NCI-H526 (cell line): Measurements from ENCODE around the gene RGL4.

Experiments
- DNase-seq, 2 experiments: peaks; one replicate each; lab custom pipeline; 2025; lab: John Stamatoyannopoulos, UW

RGL4 gene

DNA sequence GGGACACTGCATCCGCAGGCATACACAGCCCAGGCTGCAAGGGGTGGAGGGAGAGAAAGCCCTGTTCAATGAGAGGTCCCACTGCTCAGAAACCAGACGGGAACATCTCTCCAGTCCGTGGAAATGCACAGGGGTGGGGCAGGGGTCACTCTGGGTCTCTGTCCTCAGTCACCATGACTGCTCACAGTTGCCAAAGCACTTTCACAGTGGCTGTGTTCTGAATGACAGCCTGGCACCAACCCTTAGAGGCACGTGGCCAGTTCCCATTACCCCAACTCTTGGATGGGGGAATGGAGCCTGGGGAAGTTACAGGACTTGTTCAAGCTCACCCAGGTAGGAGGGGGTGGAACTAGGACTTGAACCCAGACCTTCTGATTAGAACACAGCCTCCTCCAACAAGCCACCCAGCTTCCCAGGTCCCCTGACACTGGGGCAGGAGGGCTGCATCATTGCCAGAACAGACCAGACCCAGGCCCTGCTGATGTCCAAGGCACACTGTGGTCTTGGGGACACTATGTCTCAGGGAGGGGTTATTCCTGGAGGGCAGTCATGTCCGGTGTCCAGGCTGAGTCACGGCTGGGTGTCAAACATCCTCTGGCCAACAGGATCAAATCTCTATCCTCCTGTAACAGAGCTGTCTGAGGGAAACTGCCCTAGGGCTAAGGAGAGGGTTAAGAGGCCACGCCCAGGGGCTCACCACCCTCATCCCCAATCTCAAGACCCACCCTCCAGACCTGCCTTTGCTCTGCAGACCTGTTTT is 51.9 kb downstream of the RGL4 start:
- DNase-seq, result no peak

DNA sequence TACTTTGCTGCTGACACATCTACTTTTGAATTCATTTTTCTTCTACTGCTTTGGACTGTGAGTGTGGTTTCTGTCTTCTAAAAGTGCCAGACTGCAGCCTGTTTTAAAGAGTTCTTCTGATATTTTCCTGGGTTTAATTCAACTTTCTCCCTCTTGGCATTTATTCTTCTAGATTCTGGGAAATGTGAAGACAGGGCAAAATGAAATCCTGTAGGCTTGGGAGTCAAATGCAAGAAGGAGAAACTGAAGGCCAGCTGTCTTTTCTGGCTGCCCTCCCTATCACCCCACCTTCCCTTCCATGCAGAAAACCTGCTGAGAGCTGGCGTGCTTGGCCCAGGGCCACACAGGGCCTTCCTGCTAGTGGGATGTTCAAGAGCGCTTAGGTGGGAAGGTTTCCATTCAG is 52.5 kb downstream of the RGL4 start:
- DNase-seq, result no peak

- no peak for DNase-seq
These were observed 53.2 kb downstream of the RGL4 start for GRCh38 chr22:23744001-23744400.

- no peak for DNase-seq
These were observed 53.7 kb downstream of the RGL4 start for GRCh38 chr22:23744485-23744884.

DNA sequence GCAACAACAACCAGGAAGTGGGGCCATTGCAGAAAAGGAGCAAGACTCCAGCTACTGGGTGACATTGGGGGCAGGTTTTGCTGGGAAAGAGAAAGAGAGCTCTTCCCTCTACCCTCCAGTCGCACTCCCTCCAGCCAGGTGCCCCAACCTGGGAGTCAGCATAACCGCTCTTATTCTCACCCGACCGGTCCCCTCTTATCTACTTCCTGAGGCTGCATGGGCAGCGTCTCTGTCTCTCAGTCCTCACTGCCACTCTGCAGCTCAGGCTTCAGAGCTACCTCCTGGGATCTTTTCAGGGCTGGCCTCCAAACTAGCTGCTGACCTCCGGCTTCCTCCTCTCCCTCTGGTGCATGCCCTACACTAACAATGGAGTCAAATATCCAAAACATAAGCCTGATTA is 55.0 kb downstream of the RGL4 start:
- DNase-seq, result no peak
